Measurements from ENCODE around the gene TMEM271. TPM values are rescaled to one million over a fixed set of nuclear protein-coding genes. Genes with fewer than 3 reads are reported as not detected.
A peak's percentile ranks its signal among the peaks of the same experiment; 100 is the strongest.

The TMEM271 gene
- polyA plus RNA-seq (ENCODE audit: insufficient read length in 3 of 3), result not detected

- DNase-seq (ENCODE audit: low read depth in 3 of 3, low spot score in 2 of 3), result no peak
Observed at GRCh38 chr4:576245-576821, at the start of gene TMEM271. Gene TMEM271 (minus strand): TSS chr4:576295. CDS start chr4:576062, 233 bp downstream.

GRCh38 chr4:625631-626161 lies 49.6 kb upstream of the TMEM271 start:
- no peak for DNase-seq (ENCODE audit: low read depth in 3 of 3, low spot score in 2 of 3)

GRCh38 chr4:624705-625590 lies 48.9 kb upstream of the TMEM271 start, which contains the start of gene PDE6B:
Gene PDE6B (plus strand): TSS chr4:625573. CDS start chr4:625627, 54 bp downstream.
- DNase-seq (ENCODE audit: low read depth in 3 of 3, low spot score in 2 of 3), result peak in 1 of 3 donors; percentile 67

GRCh38 chr4:623914-624566 lies 47.9 kb upstream of the TMEM271 start:
- DNase-seq (ENCODE audit: low read depth in 3 of 3, low spot score in 2 of 3), result no peak

GRCh38 chr4:622996-623913 lies 47.2 kb upstream of the TMEM271 start:
- DNase-seq (ENCODE audit: low read depth in 3 of 3, low spot score in 2 of 3), result no peak

GRCh38 chr4:622071-622995 lies 46.2 kb upstream of the TMEM271 start:
- no peak for DNase-seq (ENCODE audit: low read depth in 3 of 3, low spot score in 2 of 3)

GRCh38 chr4:621296-622070 lies 45.4 kb upstream of the TMEM271 start:
- no peak for DNase-seq (ENCODE audit: low read depth in 3 of 3, low spot score in 2 of 3)

GRCh38 chr4:620851-621261 lies 44.8 kb upstream of the TMEM271 start:
- no peak for DNase-seq (ENCODE audit: low read depth in 3 of 3, low spot score in 2 of 3)

GRCh38 chr4:620201-620600 lies 44.1 kb upstream of the TMEM271 start:
- no peak for DNase-seq (ENCODE audit: low read depth in 3 of 3, low spot score in 2 of 3)

- DNase-seq (ENCODE audit: low read depth in 3 of 3, low spot score in 2 of 3), result no peak
Observed at GRCh38 chr4:617644-618641, 41.8 kb upstream of the TMEM271 start.

- DNase-seq (ENCODE audit: low read depth in 3 of 3, low spot score in 2 of 3), result no peak
Observed at GRCh38 chr4:616911-617643, 41.0 kb upstream of the TMEM271 start.

- no peak for DNase-seq (ENCODE audit: low read depth in 3 of 3, low spot score in 2 of 3)
Observed at GRCh38 chr4:616091-616490, 40.0 kb upstream of the TMEM271 start.

GRCh38 chr4:613126-613525 lies 37.0 kb upstream of the TMEM271 start:
- no peak for DNase-seq (ENCODE audit: low read depth in 3 of 3, low spot score in 2 of 3)

- DNase-seq (ENCODE audit: low read depth in 3 of 3, low spot score in 2 of 3), result no peak
Observed at GRCh38 chr4:612749-613125, 36.6 kb upstream of the TMEM271 start.

GRCh38 chr4:612052-612748 lies 36.1 kb upstream of the TMEM271 start:
- no peak for DNase-seq (ENCODE audit: low read depth in 3 of 3, low spot score in 2 of 3)

All from right renal cortex interstitium (tissue), 3 donors.